CD4-positive, CD25-positive, alpha-beta regulatory T cell (primary cell): Measurements from ENCODE around the gene SPRED2. TPM values are rescaled to one million over a fixed set of nuclear protein-coding genes. Genes with fewer than 3 reads are reported as not detected.
"Not testable (repeated sequence)": the region's sequence is repeated elsewhere in the genome, so short reads cannot be mapped to it uniquely, and the experiment has no call there.

Experiments
- ATAC-seq, 2 donors: fragments of 150-1000 bp; cut with Tn5 transposase; one replicate each; pipeline ENCODE4 v1.10.0; 2021; ENCODE audit warnings: low read depth in 2 of 2, moderate number of reproducible peaks in 2 of 2, moderate library complexity in 1 of 2
- DNase-seq, 3 donors: peaks; one replicate each; pipeline versions ENCODE4 v3.0.0 to v3.0.0-alpha.2; 2012 to 2022; ENCODE audit warnings: mixed read lengths in 1 of 3
- H3K27ac ChIP-seq: one replicate; pipeline ENCODE4 v1.7.0; 2013; ENCODE audit warnings: mild to moderate bottlenecking, low read length; ENCODE audit not compliant: insufficient read depth, poor library complexity, severe bottlenecking
- H3K27me3 ChIP-seq: one replicate; pipeline ENCODE4 v1.7.0; 2013; ENCODE audit warnings: low read length; ENCODE audit not compliant: control insufficient read depth, insufficient read depth
- H3K36me3 ChIP-seq: one replicate; pipeline ENCODE4 v1.7.0; 2013; ENCODE audit warnings: mild to moderate bottlenecking, low read length, moderate library complexity; ENCODE audit not compliant: control insufficient read depth, insufficient read depth
- H3K4me1 ChIP-seq: 2 replicates; pipeline ENCODE4 v1.7.0; 2013; ENCODE audit warnings: mild to moderate bottlenecking, low read length; ENCODE audit not compliant: insufficient read depth, control insufficient read depth, poor library complexity, severe bottlenecking
- H3K4me3 ChIP-seq: one replicate; pipeline ENCODE4 v1.7.0; 2013; ENCODE audit warnings: low read depth, mild to moderate bottlenecking, low read length, moderate library complexity
- H3K9me3 ChIP-seq, 2 experiments: 1 replicate in 1 of 2; 2 replicates in 1 of 2; pipeline ENCODE4 v1.7.0; 2013; ENCODE audit warnings: low read length in 2 of 2, mild to moderate bottlenecking in 1 of 2, moderate library complexity in 1 of 2; ENCODE audit not compliant: control insufficient read depth in 2 of 2
- H3K27ac Mint-ChIP-seq, 3 donors: one replicate each; pipeline ENCODE4 v1.8.0; 2020 to 2022; ENCODE audit warnings: mild to moderate bottlenecking in 3 of 3, mixed read lengths in 3 of 3, moderate library complexity in 2 of 3
- H3K27me3 Mint-ChIP-seq: one replicate; pipeline ENCODE4 v1.8.0; 2022; ENCODE audit warnings: mild to moderate bottlenecking, mixed read lengths
- H3K36me3 Mint-ChIP-seq: one replicate; pipeline ENCODE4 v1.8.0; 2020; ENCODE audit warnings: mixed read lengths
- H3K4me1 Mint-ChIP-seq, 4 donors: one replicate each; pipeline ENCODE4 v1.8.0; 2020 to 2022; ENCODE audit warnings: mixed read lengths in 4 of 4, mild to moderate bottlenecking in 1 of 4
- H3K4me3 Mint-ChIP-seq, 4 donors: one replicate each; pipeline ENCODE4 v1.8.0; 2020 to 2022; ENCODE audit warnings: mild to moderate bottlenecking in 4 of 4, mixed read lengths in 4 of 4, moderate library complexity in 3 of 4
- H3K9me3 Mint-ChIP-seq, 7 donors: one replicate each; pipeline ENCODE4 v1.8.0; 2020 to 2022; ENCODE audit warnings: mixed read lengths in 7 of 7, mild to moderate bottlenecking in 3 of 7, moderate library complexity in 2 of 7
- polyA plus RNA-seq, 4 donors: library from polyadenylated mRNA; unstranded; fragments of 300-500 nt; fragmentation: Illumina TruSeq; gene quantifications; one replicate each; pipeline ENCODE4 v1.2.3, GENCODE V29; 2021
- total RNA-seq: library from RNA; stranded (reverse); gene quantifications from one replicate; pipeline ENCODE4 v1.2.3, GENCODE V29; 2022

The SPRED2 gene
- total and polyA plus RNA-seq, 5 donors from 2014 or later: 0.23 to 6.3 (median 1.1) TPM

DNA sequence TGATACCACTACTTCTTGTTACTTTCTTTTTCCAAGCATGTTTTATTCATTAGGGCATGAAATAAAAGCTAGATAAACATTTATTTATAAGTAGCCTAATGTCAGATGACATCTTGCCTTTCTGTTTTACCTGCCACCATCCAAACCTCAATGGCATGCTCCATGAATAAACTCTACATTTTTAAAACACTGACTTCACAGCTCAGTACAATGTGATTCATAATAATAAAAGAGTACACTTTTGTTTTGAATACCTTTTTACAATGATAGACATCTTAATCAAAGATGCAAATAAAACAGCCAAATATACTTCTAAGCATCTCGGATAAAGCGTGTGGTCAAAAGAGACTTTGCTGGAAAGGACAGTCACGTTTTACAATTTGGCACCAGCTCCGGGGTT is 88.2 kb downstream of the SPRED2 start:
- no peak for DNase-seq
- Mint-ChIP-seq H3K27me3 (no peaks in the 10 kb centered on the region), H3K4me1 (peaks cover 0 to 2% (median 0%) of the 10 kb centered on the region in 4 donors), H3K9me3 (peaks cover 0 to 2% (median 0%) of the 10 kb centered on the region in 7 donors), H3K36me3 (peaks cover 11% of the 10 kb centered on the region), H3K27ac (no peak overlapping the region), H3K4me3 (no peak overlapping the region)
- H3K4me3 ChIP-seq: no peak overlapping the region
- no peak for ATAC-seq
- H3K27me3 ChIP-seq: no peaks in the 10 kb centered on the region
- no peaks in the 10 kb centered on the region for H3K4me1 ChIP-seq
- no peak overlapping the region for H3K27ac ChIP-seq
- no peaks in the 10 kb centered on the region for H3K9me3 ChIP-seq
- H3K36me3 ChIP-seq: no peaks in the 10 kb centered on the region

DNA sequence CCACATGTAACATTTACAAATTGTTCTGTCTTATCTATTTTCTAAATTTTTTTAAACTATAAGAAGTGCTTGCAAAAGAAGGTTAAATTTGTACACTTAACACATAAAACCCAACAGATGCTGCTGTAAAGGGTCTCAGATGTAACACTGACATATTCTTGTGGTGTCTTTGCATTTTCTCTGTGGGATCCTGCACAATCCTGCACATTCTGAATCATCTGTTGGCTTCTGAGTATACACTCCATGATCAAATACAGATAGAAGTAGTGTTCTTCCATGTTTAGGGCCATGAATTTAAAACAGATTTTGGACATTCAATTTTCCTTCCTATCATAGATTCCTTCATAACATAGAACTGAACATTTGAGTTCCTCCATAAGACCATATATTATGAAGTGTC is 89.0 kb downstream of the SPRED2 start:
- DNase-seq (no peak), ATAC-seq (no peak)
- H3K4me1 Mint-ChIP-seq: peaks cover 0 to 2% (median 0%) of the 10 kb centered on the region in 4 donors
- peaks cover 0 to 2% (median 0%) of the 10 kb centered on the region in 7 donors for H3K9me3 Mint-ChIP-seq
- peaks cover 11% of the 10 kb centered on the region for H3K36me3 Mint-ChIP-seq
- Histone ChIP-seq H3K27ac (no peak overlapping the region), H3K4me3 (no peak overlapping the region), H3K36me3 (no peaks in the 10 kb centered on the region), H3K4me1 (no peaks in the 10 kb centered on the region), H3K9me3 (no peaks in the 10 kb centered on the region), H3K27me3 (no peaks in the 10 kb centered on the region)
- H3K27me3 Mint-ChIP-seq: no peaks in the 10 kb centered on the region
- H3K4me3 Mint-ChIP-seq: no peak overlapping the region
- H3K27ac Mint-ChIP-seq: no peak overlapping the region

DNA sequence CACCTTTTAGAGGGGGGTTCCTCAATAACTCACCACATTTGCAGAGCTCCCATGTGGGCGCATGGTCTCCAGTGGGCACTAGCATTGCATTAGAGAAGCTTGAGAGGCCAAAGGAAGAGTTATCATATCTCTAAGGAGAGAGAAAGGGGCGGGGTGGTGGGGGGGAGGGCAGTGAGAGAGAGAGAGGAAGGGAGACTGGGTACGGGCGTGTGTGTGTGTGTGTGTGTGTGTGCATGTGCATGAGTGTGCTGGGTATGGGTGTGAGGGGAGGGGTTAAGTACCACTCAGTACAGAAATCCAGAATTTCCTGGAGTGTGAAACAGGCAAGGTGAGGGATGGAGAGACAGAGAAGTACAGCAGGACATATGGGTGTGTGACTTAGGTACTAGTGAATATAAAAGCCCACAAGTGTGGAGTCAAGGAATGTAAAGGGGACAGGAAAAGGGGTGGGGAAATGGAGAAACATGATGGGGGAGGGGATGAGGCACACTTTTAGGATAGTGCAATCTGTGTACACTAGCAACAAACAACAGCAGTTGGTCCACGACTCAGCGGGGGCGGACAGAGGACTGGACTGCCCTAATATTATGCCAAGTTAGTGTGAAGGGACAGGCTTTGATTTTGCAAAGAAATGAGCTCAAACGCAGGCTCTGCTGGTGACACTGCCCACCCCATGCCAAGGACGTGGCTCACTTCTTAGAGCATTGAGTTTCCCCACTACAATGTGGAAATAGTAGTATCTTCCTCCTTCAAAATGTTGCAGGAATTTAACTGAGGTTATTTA is 91.3 kb downstream of the SPRED2 start:
- Histone ChIP-seq H3K36me3 (no peaks in the 10 kb centered on the region), H3K4me3 (no peak overlapping the region), H3K9me3 (no peaks in the 10 kb centered on the region), H3K27ac (no peak overlapping the region), H3K27me3 (no peaks in the 10 kb centered on the region), H3K4me1 (no peaks in the 10 kb centered on the region)
- no peak overlapping the region for H3K4me3 Mint-ChIP-seq
- DNase-seq (no peak), ATAC-seq (no peak)
- H3K27ac Mint-ChIP-seq: no peak overlapping the region
- peaks cover under 1% of the 10 kb centered on the region for H3K36me3 Mint-ChIP-seq
- H3K9me3 Mint-ChIP-seq: no peaks in the 10 kb centered on the region
- no peaks in the 10 kb centered on the region for H3K4me1 Mint-ChIP-seq
- no peaks in the 10 kb centered on the region for H3K27me3 Mint-ChIP-seq

DNA sequence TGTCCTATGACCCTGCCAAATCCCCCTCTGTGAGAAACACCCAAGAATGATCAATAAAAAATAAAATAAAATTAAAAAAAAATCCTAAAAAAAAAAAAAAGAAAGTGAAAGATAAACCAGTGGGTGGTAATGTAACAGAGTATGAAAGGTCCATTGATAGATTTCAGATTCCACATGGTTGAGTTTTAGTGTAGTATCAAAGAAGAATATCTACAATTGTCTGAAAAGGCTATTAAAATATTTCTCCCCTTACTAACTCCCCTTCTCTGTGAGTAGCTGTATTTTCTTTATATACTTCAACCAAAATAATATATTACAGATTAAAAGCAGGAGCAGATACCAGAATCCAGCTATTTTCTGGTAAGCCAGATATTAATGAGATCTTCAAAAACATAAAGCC is 92.8 kb downstream of the SPRED2 start:
- no peak overlapping the region for H3K4me3 Mint-ChIP-seq

DNA sequence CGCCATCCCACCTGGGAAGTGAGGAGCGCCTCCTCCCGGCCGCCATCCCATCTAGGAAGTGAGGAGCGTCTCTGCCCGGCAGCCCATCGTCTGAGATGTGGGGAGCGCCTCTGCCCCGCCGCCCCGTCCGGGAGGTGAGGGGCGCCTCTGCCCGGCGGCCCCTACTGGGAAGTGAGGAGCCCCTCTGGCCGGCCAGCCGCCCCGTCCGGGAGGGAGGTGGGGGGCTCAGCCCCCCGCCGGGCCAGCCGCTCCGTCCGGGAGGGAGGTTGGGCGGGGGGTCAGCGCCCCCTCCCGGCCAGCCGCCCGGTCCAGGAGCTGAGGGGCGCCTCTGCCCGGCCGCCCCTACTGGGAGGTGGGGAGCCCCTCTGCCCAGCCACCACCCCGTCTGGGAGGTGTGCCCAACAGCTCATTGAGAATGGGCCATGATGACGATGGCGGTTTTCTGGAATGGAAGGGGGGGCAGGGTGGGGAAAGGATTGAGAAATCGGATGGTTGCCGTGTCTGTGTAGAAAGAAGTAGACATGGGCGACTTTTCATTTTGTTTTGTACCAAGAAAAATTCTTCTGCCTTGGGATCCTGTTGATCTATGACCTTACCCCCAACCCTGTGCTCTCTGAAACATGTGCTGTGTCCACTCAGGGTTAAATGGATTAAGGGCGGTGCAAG is 93.4 kb downstream of the SPRED2 start:
- not testable (repeated sequence) for H3K27me3 Mint-ChIP-seq, H3K36me3 ChIP-seq, H3K9me3 Mint-ChIP-seq, DNase-seq, H3K27me3 ChIP-seq, H3K4me1 ChIP-seq, H3K9me3 ChIP-seq, H3K4me3 ChIP-seq, ATAC-seq, H3K4me1 Mint-ChIP-seq, H3K36me3 Mint-ChIP-seq, H3K27ac Mint-ChIP-seq, H3K27ac ChIP-seq, H3K4me3 Mint-ChIP-seq

More for the DNA sequence above, 92.8 kb downstream of the SPRED2 start:
- Histone ChIP-seq H3K9me3 (no peaks in the 10 kb centered on the region), H3K27ac (no peak overlapping the region), H3K4me3 (no peak overlapping the region), H3K27me3 (no peaks in the 10 kb centered on the region), H3K4me1 (no peaks in the 10 kb centered on the region), H3K36me3 (no peaks in the 10 kb centered on the region)
- Mint-ChIP-seq H3K27me3 (no peaks in the 10 kb centered on the region), H3K9me3 (no peaks in the 10 kb centered on the region), H3K4me1 (no peaks in the 10 kb centered on the region), H3K36me3 (peaks cover 5% of the 10 kb centered on the region), H3K27ac (no peak overlapping the region)
- ATAC-seq (no peak), DNase-seq (no peak)

DNA sequence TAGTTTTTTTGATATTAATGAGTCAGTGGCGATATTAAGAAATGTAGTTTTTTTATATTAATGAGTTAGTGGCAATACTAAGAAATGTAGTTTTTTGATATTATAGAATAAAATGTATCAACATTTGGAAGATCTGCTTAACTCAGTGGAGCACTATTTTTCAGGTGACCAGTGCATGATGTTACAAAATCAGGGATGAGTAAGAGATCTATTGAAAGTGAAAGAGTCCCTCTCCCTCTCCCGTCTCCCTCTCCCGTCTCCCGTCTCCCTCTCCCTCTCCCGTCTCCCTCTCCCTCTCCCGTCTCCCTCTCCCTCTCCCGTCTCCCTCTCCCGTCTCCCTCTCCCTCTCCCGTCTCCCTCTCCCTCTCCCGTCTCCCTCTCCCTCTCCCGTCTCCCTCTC is 94.5 kb downstream of the SPRED2 start:
- not testable (repeated sequence) for H3K27me3 Mint-ChIP-seq, H3K27ac Mint-ChIP-seq, H3K36me3 Mint-ChIP-seq, H3K9me3 ChIP-seq, H3K4me1 ChIP-seq, H3K27me3 ChIP-seq, H3K36me3 ChIP-seq, H3K4me3 Mint-ChIP-seq, H3K4me1 Mint-ChIP-seq, H3K27ac ChIP-seq, DNase-seq, H3K9me3 Mint-ChIP-seq, H3K4me3 ChIP-seq, ATAC-seq

DNA sequence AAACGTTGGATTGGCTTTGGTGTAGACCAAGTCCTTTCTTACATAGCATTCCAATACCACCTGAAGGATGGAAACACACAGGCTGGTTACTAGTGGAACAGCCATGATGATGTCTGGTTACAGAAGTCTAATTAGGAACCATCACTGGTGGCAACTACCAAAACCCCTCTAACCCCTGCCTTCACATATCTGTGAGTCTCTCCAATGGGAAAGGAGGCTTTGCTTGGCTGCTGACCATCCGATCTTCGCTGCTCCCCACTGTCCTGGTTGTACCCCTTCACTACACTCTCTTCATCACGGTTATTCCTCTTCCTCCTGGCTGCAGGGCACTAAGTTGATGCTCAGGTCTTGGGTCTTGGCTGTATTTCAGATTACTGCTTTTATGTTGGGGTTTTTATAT is 97.7 kb downstream of the SPRED2 start:
- no peak for ATAC-seq
- Mint-ChIP-seq H3K9me3 (no peaks in the 10 kb centered on the region), H3K4me3 (no peak overlapping the region), H3K27ac (no peak overlapping the region), H3K4me1 (no peaks in the 10 kb centered on the region), H3K27me3 (no peaks in the 10 kb centered on the region), H3K36me3 (peaks cover 8% of the 10 kb centered on the region)
- H3K27me3 ChIP-seq: no peaks in the 10 kb centered on the region
- no peak overlapping the region for H3K27ac ChIP-seq
- no peaks in the 10 kb centered on the region for H3K4me1 ChIP-seq
- H3K4me3 ChIP-seq: no peak overlapping the region
- no peaks in the 10 kb centered on the region for H3K36me3 ChIP-seq
- no peak for DNase-seq
- H3K9me3 ChIP-seq: no peaks in the 10 kb centered on the region
